GM19035 (cell line): ENCODE results near the gene IFITM1.

Experiments
- ATAC-seq: cut with Tn5 transposase; IDR thresholded peaks from one replicate; pipeline ENCODE4 v1.9.1; 2021; ENCODE audit not compliant: unreplicated experiment

Gene IFITM1

GRCh38 chr11:313787-314553, at the start of gene IFITM1:
IFITM1 (plus strand) TSS chr11:314040; CDS start chr11:314171, 131 bp downstream.
- peak; percentile 42 for ATAC-seq

- no peak for ATAC-seq
Observed at GRCh38 chr11:266676-267439, 47.0 kb upstream of the IFITM1 start.

- ATAC-seq: no peak
Observed at GRCh38 chr11:267491-267994, 46.3 kb upstream of the IFITM1 start.

DNA sequence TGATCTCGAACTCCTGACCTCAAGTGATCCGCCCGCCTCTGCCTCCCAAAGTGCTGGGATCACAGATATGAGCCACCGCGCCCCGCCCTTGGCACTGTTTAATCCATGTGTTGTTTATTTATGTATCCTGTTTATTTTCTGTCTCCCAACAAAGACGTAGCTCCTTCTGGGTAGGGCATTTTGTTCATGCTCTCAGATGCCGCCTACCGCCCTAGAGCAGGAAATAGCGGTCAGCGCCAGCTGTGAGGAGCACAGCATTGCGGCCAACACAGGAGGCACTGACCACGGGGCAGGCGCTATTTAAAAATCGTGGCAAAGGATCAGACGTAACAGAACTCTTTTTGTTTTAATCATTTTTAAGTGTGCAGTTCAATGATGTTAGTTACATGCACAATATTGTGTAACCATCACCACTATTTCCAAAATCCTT, 45.1 kb upstream of the IFITM1 start:
- ATAC-seq: peak; percentile 40

DNA sequence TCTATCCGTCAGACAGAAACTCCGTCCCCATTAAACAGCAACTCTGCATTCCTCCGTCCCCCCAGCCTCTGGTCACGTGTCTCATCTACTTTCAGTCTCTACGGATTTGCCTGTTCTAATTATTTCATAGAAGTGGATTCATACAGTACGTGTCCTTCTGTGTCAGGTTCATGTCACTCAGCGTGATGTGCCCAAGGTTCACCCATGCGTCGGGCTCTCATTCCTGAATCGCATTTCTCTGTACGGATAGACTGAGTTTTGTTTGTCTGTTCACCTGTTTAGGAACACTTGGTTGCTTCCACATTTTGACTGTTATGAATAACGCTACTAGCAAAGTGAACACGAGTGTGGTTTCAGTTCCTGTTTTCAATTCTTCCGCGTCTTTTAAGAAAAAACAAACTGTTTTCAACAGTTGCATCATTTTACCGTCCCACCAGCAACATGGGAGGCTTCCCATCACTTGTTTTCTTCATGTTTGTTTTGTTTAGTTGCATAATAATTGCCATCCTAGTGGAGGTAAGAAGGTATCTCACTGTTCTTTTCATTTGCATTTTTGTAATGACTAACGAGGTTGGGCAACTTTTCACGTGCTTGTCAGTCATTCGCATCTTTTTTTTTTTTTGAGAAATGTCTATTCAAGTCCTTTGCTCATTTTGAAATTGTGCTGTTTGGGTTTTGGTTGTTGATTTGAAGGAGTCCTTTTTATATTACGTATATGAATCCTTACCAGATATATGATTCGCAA, 44.5 kb upstream of the IFITM1 start:
- ATAC-seq: peak; percentile 74

GRCh38 chr11:270451-271318, 43.2 kb upstream of the IFITM1 start:
- ATAC-seq: no peak

DNA sequence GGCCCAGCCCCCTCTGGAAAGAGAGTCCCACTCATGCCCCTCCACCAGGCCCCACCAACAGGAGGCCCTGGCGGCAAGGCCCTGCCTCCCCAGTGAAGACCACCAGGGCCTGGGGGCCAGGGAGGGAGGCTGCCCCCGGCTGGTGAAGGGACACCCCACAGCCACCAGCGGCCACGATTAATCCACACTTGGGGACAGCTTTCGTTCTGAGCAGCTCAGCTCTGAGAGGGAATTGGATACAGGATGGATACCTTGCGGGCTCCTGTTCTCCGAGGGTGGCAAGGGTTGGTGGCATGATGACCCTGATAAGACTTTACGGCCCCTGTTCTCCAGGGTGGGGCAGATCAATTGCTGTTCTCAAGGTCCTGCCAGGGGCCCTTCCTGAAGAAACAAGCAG, 42.5 kb upstream of the IFITM1 start:
- no peak for ATAC-seq

DNA sequence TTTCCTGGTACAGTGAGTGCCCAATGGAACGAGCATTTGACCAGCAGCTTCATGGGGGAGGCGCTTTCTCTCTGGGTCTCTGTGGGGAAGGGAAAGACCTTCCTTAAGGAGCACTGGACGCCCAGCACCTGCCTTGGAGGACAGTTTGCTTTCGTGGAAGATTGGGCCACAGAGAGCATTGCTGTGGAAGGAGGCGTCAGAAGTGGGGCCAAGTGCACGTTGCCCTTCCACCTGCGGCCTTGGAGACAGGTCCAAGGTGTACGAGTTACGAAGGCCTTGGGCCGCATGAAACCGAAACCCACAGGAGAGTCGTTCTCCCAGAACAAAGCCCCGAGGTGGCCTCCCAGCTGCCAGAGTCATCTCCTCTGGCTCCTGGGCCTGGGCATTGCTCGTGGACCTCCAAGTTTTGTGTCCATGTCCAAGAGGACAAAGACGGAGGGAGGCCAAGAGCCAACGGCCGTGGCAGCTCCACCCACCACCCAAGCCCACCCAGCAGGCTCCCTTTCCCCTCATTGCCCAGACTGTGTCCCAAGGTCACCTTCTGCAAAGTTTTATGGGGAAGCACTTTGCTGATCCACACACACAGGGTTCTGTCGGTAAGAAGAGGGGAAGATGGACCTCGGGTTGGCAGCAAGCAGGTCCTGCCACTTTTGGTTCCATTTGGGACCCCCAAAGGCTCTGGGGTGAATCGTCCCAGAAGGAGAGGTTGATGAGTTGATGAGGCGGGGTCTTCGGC, 41.5 kb upstream of the IFITM1 start:
- no peak for ATAC-seq

DNA sequence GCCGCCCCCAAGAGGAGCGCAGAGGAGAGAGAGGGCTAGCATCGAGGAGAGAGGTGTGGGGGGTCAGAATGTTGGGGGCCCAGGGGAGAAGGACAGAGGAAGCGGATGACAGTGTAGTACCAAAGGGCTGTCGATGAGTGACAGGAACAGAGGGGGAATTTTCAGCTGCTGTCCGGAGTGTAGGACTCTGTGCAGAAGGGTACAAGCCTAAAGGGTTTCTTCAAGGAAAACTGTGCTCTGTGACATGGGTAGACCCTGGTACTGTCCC, 41.0 kb upstream of the IFITM1 start:
- ATAC-seq: no peak

DNA sequence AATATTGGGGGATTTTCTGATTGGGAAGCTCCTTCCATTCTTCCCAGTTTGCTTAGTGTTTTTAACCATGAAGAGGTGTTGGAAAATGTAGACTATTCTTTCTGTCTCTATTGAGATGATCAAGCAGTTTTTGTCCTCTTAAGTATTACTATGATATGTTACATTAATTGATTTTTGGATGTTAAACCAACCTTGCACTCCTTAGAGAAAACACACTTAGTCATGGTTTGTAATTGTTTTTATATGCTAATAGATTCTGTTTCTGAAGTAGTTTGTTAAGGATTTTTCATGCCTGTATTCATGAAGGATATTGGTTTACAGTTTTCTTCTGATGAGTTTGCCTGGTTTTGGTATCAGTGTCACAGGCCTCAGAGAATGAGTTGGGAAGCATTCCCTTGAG, 37.6 kb upstream of the IFITM1 start:
- ATAC-seq: no peak

DNA sequence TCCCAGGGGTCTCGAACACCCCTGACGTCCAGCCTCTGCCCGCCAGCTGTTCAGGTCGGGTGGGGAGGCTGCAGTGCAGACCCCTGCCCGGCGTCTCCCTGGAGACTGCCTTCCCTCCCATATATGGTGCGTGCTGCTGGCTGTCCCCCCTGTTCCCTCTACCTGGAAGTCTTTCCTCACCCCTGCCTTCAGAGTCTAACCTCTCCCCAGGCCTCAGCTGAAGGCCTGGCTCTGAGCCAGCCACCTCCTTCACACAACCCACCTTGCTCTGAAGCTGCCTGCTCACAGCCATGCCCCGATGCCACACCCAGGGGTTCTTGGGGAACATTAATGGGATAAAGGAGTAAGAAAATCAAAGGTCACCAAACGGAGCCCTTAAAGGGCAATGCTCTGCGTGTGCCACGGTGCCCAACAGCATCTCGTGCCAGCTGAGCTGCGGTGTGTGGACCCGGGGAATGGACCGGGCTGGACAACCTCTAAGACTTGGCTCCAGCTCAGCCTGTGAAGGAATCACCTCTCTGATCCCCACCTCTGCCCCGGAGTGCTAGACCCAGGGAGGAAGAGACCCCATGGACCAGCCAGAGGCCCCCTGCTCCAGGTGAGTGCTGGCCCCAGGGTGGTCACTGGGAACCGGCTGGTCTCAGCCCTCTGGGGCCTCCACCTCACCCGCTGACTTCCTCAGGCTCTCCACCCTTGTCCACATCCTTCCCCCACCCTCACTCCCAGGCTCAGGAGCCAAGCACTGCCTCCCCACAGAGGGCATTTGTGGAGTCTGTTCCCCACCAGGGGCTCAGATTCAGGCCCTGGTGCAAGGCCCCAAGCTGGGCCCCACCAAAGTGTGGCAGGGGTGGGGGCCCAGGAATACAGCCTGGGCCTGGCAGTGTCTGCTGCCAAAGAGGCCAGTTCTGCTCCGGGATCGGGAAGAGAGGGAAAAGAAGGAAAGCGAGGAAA, 35.6 kb upstream of the IFITM1 start, which contains the start of gene NLRP6:
Gene NLRP6, plus strand, starts transcription at position 407 of the 951 bp plus-strand sequence. Its CDS starts 163 bp downstream, at position 570.
- no peak for ATAC-seq

- ATAC-seq: no peak
Observed at GRCh38 chr11:279040-279965, 34.5 kb upstream of the IFITM1 start.

DNA sequence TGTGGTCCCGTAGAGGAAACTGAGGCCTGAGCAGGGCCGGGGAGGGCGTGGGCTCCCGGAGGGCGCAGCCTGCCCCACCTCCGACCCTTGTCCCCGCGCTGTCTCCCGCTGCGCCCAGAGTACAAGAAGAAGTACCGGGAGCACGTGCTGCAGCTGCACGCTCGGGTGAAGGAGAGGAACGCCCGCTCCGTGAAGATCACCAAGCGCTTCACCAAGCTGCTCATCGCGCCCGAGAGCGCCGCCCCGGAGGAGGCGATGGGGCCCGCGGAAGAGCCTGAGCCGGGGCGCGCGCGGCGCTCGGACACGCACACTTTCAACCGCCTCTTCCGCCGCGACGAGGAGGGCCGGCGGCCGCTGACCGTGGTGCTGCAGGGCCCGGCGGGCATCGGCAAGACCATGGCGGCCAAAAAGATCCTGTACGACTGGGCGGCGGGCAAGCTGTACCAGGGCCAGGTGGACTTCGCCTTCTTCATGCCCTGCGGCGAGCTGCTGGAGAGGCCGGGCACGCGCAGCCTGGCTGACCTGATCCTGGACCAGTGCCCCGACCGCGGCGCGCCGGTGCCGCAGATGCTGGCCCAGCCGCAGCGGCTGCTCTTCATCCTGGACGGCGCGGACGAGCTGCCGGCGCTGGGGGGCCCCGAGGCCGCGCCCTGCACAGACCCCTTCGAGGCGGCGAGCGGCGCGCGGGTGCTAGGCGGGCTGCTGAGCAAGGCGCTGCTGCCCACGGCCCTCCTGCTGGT, 33.7 kb upstream of the IFITM1 start:
- ATAC-seq: no peak

- no peak for ATAC-seq
Observed at GRCh38 chr11:280706-281485, 32.9 kb upstream of the IFITM1 start.

GRCh38 chr11:281486-282161, 32.2 kb upstream of the IFITM1 start:
- ATAC-seq: no peak

DNA sequence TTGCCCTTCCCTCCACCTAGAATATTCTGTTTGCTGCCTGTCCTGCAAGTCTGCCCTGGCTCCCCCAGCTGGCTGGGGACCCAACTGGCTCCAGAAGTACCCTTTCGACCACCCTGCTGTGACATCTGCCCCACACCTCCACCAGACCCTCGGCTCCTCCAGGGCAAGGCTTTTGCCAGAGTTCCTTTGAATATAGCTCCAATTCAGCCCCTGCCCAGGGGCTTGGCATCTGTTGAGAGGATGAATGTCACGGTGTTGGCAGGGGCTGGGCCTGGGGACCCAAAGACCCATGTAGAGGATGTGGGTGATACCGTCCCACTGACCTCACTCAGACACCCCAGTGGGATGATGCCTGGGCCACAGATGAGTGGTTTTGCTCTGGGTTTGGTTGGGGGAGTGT, 31.7 kb upstream of the IFITM1 start:
- ATAC-seq: no peak
